Measurements from ENCODE around the gene DAP. TPM values are rescaled to one million over a fixed set of nuclear protein-coding genes. Genes with fewer than 3 reads are reported as not detected.

Gene DAP
- total and polyA plus RNA-seq, 4 donors: 36.6 to 122 (median 101) TPM

- Histone ChIP-seq H3K36me3 (ENCODE audit: control insufficient read depth in 4 of 4, insufficient read depth in 3 of 4, low read depth in 1 of 4, low read length in 3 of 4) (peaks cover 0 to 2% (median under 1%) of the 10 kb centered on the region in 4 donors), H3K4me3 (ENCODE audit: low read depth in 1 of 3, low read length in 3 of 3) (no peak overlapping the region), H3K4me1 (ENCODE audit: control insufficient read depth in 4 of 4, insufficient read depth in 4 of 4, low read length in 3 of 4) (peaks cover 1 to 22% (median 14%) of the 10 kb centered on the region in 4 donors), H3K27me3 (ENCODE audit: control insufficient read depth in 4 of 4, insufficient read depth in 4 of 4, low read length in 3 of 4) (no peaks in the 10 kb centered on the region), H3K9me3 (ENCODE audit: control insufficient read depth in 4 of 4, low read length in 3 of 4) (no peaks in the 10 kb centered on the region), H3K27ac (ENCODE audit: low read depth in 1 of 2, low read length in 2 of 2) (peak overlapping the region; percentile 85 to 90), H3K9ac (ENCODE audit: low read depth in 1 of 2, low read length in 2 of 2) (peak overlapping the region in 1 of 2 donors; percentile 2)
- TF ChIP-seq REST (IDR thresholded peaks at IDR 0.05) (no peak), RXRA (IDR thresholded peaks at IDR 0.05) (no peak), FOXA2 (IDR thresholded peaks at IDR 0.05) (no peak), ATF3 (IDR thresholded peaks at IDR 0.05) (no peak), JUND (IDR thresholded peaks at IDR 0.05) (no peak), FOXA1 (IDR thresholded peaks at IDR 0.05) (no peak), EGR1 (IDR thresholded peaks at IDR 0.05; ENCODE audit: low read depth in 2 of 2) (no peak), RAD21 (IDR thresholded peaks at IDR 0.05) (no peak), TAF1 (conservative IDR thresholded peaks at IDR 0.05) (no peak), MAX (IDR thresholded peaks at IDR 0.05) (no peak), YY1 (IDR thresholded peaks at IDR 0.05) (no peak), NR2F2 (IDR thresholded peaks at IDR 0.05) (no peak), SP1 (IDR thresholded peaks at IDR 0.05) (no peak), HNF4A (conservative IDR thresholded peaks at IDR 0.05) (no peak)
- TF ChIP-seq, protein P1, sequence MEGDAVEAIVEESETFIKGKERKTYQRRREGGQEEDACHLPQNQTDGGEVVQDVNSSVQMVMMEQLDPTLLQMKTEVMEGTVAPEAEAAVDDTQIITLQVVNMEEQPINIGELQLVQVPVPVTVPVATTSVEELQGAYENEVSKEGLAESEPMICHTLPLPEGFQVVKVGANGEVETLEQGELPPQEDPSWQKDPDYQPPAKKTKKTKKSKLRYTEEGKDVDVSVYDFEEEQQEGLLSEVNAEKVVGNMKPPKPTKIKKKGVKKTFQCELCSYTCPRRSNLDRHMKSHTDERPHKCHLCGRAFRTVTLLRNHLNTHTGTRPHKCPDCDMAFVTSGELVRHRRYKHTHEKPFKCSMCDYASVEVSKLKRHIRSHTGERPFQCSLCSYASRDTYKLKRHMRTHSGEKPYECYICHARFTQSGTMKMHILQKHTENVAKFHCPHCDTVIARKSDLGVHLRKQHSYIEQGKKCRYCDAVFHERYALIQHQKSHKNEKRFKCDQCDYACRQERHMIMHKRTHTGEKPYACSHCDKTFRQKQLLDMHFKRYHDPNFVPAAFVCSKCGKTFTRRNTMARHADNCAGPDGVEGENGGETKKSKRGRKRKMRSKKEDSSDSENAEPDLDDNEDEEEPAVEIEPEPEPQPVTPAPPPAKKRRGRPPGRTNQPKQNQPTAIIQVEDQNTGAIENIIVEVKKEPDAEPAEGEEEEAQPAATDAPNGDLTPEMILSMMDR (IDR thresholded peaks at IDR 0.05; ENCODE audit: low read depth, low read length, missing input control): no peak
- DNase-seq (ENCODE audit: low spot score): no peak
- WGBS: 84% methylated on average over 7 of the region's 7 CpGs
These were observed 88.7 kb downstream of the DAP start for GRCh38 chr5:10672146-10673016.
